ENCODE results near the gene MBOAT1. TPM values are rescaled to one million over a fixed set of nuclear protein-coding genes. Genes with fewer than 3 reads are reported as not detected.

MBOAT1 gene
- total and polyA plus RNA-seq, 5 experiments from 2014 or later: 0.14 to 3.5 (median 0.60) TPM

DNA sequence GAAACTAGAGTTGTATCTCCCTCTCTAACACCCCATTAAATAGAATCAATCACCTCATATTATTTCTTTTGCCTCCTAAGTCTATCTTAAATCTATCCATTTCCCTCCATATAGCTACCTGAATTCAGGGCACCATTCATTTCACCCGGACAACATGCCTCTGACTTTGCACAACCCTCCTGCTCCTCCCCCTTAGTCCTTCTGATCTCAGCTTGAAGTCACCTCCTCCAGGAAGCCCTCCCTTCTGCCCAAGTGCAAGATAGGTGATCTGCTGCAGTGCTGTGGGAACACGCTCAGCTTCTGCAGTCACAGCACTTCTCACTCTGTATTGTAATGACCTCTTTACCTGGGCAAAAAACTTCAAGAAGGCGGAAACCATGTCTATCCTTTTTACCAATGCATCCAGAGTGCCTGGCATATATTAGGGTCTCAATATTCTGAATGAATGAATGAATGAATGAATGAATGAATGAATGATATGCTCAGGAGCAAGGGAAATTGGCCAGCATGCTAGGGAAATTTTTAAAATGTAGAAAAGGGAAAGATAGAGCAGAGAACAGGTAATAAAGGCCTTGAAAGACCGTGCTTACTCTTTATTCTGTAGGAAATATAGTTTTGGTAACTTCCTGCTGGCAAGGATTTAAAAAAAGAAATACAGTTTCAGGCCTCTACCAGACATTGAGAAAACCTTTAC is 41.7 kb downstream of the MBOAT1 start:
- DNase-seq: no peak
- POLR2A ChIA-PET: no interaction called here
- Mint-ChIP-seq H3K4me1 (peaks cover 9 to 28% (median 19%) of the 10 kb centered on the region in 4 donors), H3K9me3 (no peaks in the 10 kb centered on the region), H3K4me3 (no peak overlapping the region), H3K36me3 (peaks cover 0 to 8% (median 4%) of the 10 kb centered on the region in 3 donors), H3K27ac (no peak overlapping the region), H3K27me3 (peaks cover 0 to 3% (median 0%) of the 10 kb centered on the region in 5 donors)
- no peak for ATAC-seq

DNA sequence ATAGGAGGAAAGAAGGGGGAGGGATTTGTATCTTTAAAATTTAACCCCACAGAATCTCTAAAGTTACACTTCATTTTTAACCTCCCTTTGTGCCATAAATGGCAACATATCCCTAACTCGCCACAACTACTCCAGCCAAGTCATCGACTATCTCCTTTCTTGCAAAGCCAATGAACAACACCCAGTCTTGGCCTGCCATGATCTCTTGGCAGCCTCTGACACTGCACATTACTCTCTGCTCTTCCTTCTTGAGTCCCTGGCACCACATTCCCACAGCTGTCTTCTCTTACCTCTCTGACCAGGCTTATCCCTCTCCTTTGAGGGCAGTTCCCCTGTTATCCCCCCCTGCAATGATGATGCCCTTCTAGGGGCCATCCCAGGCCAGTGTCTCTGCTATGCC is 42.5 kb downstream of the MBOAT1 start:
- no peak for DNase-seq
- peaks cover 0 to 8% (median 4%) of the 10 kb centered on the region in 3 donors for H3K36me3 Mint-ChIP-seq
- no peak for ATAC-seq
- H3K4me1 Mint-ChIP-seq: peaks cover 9 to 27% (median 18%) of the 10 kb centered on the region in 4 donors
- no peak overlapping the region for H3K4me3 Mint-ChIP-seq
- H3K27me3 Mint-ChIP-seq: peaks cover 0 to 3% (median 0%) of the 10 kb centered on the region in 5 donors
- POLR2A ChIA-PET: no interaction called here
- H3K27ac Mint-ChIP-seq: no peak overlapping the region
- H3K9me3 Mint-ChIP-seq: no peaks in the 10 kb centered on the region

DNA sequence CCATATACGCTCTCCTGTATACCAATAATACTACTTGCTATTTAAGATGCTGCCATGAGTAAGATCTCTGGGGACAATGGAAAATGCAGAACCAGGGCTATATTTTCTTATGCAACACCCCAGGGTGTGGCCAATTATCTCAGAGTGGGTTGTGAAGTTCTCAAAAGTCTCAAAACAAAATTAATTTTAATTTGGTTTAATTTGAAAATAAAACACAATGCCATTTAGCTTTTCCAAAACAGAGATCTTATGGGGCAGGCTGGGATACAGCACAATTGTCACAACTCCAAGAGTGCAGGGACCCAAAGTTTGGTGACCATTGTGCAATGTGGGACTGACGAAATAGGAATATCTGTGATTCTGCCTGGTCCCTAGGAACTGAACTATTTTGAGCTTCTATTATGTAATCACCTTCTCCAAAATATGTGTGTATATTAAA is 43.1 kb downstream of the MBOAT1 start:
- peaks cover 0 to 8% (median 4%) of the 10 kb centered on the region in 3 donors for H3K36me3 Mint-ChIP-seq
- no peak overlapping the region for H3K27ac Mint-ChIP-seq
- H3K4me1 Mint-ChIP-seq: peaks cover 7 to 21% (median 12%) of the 10 kb centered on the region in 4 donors
- POLR2A ChIA-PET: no interaction called here
- H3K27me3 Mint-ChIP-seq: peaks cover 0 to 3% (median 0%) of the 10 kb centered on the region in 5 donors
- H3K4me3 Mint-ChIP-seq: no peak overlapping the region
- H3K9me3 Mint-ChIP-seq: no peaks in the 10 kb centered on the region
- no peak for ATAC-seq
- no peak for DNase-seq

DNA sequence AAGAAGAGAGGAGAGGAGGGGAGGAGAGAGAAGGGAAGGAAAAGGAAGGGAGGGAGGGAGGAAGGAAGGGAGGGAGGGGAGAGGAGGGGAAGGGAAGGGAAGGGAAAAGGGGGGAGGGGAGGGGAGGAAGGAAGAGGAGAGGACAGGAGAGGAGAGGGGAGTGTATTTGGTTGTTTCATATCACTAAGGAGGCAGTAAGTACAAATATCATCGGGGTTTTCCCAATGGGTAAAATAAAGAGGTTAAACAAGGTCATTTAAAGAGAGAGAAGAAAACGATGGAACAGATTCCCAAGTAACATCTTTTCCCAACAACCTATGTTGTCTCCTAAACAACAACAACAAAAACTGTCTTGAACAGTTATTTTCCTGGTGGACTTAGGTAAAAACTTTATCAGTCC is 43.6 kb downstream of the MBOAT1 start:
- H3K27ac Mint-ChIP-seq: no peak overlapping the region
- DNase-seq (no peak), ATAC-seq (no peak)
- no peak overlapping the region for H3K4me3 Mint-ChIP-seq
- H3K36me3 Mint-ChIP-seq: peaks cover 0 to 8% (median 4%) of the 10 kb centered on the region in 3 donors
- H3K27me3 Mint-ChIP-seq: peaks cover 0 to 3% (median 0%) of the 10 kb centered on the region in 5 donors
- no peaks in the 10 kb centered on the region for H3K9me3 Mint-ChIP-seq
- peaks cover 3 to 16% (median 8%) of the 10 kb centered on the region in 4 donors for H3K4me1 Mint-ChIP-seq
- POLR2A ChIA-PET: no interaction called here

DNA sequence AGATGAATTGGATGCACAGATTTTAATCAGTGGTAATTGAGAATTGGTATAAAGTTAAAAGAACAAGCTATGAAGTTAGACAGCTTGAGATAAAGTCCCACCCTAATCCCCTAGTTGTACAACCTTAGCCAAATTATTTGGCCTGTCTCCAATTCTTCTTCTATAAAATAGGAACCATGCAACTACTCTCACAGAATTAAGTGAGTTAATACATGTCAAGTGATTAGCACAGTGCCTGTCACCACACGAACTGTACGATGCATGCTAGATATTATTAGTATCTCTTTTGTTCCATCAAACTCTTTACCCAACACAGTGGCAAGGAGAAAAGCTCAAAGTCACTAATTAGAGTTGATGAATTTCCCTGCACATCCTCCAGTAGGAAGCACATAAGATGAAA is 44.7 kb downstream of the MBOAT1 start:
- Mint-ChIP-seq H3K4me1 (peaks cover 0 to 6% (median 0%) of the 10 kb centered on the region in 4 donors), H3K4me3 (no peak overlapping the region), H3K36me3 (peaks cover 0 to 8% (median 4%) of the 10 kb centered on the region in 3 donors), H3K27me3 (peaks cover 0 to 3% (median 0%) of the 10 kb centered on the region in 5 donors), H3K9me3 (no peaks in the 10 kb centered on the region), H3K27ac (no peak overlapping the region)
- DNase-seq: no peak
- no peak for ATAC-seq
- POLR2A ChIA-PET: no interaction called here

DNA sequence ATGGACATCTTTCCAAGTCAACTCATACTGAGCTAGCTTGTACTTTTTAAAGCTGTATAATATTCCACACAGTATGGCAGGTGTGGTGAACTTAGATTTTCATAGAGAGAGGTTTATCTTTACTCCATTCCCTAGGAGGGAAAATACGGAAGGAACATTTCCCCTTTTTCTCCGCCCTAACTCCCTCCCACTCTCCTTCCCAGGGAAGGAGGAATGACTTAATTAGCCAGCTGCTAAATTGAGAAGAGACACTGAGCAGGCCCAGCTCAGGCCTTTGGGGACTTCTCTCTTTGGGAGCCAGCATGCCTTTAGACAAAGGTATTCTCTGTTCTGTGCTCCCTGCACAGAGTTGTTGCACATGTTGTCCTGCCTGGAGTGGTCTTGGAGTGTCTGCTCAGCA is 46.1 kb downstream of the MBOAT1 start:
- DNase-seq: no peak
- Mint-ChIP-seq H3K9me3 (no peaks in the 10 kb centered on the region), H3K4me1 (peaks cover 0 to 6% (median 0%) of the 10 kb centered on the region in 4 donors), H3K27ac (no peak overlapping the region), H3K27me3 (no peaks in the 10 kb centered on the region), H3K4me3 (no peak overlapping the region), H3K36me3 (peaks cover 0 to 8% (median 4%) of the 10 kb centered on the region in 3 donors)
- ATAC-seq: no peak
- POLR2A ChIA-PET: no interaction called here

DNA sequence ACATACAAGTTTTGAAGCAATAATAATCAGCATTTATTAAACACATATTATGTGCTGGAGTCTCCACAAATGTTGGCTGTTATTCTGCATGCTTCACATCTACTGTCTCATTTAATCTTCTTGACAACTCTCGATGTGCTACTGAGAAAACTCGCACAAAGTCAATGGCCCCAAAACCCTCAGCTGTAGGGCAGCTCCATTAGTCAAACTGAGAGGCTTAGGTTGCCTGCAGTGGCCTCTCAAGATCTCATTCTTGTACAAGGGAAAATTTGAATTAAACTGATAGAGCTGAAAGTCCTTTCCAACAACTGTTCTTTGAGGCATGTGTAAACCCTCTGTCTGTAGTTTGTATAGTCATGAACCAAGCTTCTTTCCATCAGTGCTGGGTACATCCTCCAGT is 49.8 kb downstream of the MBOAT1 start:
- Mint-ChIP-seq H3K27me3 (no peaks in the 10 kb centered on the region), H3K27ac (no peak overlapping the region), H3K36me3 (peaks cover 0 to 8% (median 4%) of the 10 kb centered on the region in 3 donors), H3K4me1 (no peaks in the 10 kb centered on the region), H3K9me3 (no peaks in the 10 kb centered on the region), H3K4me3 (no peak overlapping the region)
- DNase-seq (no peak), ATAC-seq (no peak)
- POLR2A ChIA-PET: no interaction called here

DNA sequence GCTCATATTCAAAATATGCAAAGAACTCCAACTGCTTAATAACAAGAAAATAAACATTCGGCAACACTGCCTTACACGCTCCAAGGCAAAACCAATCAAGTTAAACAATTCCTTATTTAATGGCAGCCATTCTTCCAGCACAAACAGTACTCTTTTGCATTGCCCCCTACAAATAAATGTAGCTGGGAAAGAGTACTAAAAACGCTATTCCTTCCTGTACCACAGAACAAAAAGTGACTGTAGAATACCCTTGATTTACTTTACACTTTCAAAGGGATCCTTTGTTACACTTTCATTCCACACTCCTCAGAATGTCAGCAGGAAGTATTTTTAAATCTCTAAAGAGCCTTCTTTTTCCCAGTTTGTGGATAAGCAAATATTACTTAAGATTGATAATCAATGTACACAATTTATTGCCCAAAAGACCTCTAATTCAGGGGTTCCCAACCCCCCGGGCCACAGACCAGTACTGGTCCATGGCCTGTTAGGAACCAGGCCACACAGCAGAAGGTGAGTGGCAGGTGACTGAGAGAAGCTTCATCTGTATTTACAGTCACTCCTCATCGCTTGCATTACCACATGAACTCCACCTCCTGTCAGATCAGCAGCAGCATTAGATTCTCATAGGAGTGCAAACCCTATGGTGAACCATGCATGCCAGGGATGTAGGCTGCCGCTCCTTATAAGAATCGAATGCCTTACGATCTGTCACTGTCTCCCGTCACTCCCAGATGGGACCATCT is 51.6 kb downstream of the MBOAT1 start:
- Mint-ChIP-seq H3K27ac (no peak overlapping the region), H3K9me3 (no peaks in the 10 kb centered on the region), H3K27me3 (no peaks in the 10 kb centered on the region), H3K4me1 (no peaks in the 10 kb centered on the region), H3K36me3 (no peaks in the 10 kb centered on the region), H3K4me3 (no peak overlapping the region)
- POLR2A ChIA-PET: no interaction called here
- no peak for ATAC-seq
- DNase-seq: no peak

DNA sequence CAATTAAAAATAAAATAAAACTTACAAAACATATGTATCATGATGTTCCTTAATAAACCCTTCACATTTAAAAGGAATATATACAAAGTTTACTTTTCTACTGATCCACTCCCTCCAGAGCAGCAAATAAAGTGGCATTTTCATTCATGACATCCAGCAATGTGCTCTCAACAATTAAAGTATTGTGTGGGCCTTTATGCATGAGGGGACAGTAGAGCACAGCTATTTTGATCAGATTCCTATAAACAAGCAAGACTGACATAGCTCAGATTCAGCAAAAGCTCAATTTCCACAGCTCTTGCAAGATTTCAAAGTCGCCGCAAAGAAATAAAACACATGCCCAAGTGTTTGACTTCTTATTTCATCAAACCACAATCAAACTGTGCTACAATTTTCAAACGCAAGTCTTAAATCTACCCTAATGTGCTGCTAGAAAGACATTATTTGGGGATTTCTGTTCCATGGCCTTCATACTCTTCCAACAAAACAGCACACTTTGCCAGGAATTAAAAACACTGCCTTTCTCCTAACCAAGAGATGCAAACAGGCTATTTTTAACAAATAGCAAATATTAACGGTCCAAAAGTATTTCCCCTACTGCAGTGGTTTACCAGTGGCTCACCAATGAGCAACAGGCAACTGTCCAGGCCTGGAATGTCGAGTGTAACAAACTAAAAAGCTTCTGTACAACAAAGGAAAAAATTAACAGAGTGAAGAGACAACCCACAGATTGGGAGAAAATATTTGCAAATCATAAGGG is 52.3 kb downstream of the MBOAT1 start:
- Mint-ChIP-seq H3K4me3 (no peak overlapping the region), H3K4me1 (no peaks in the 10 kb centered on the region), H3K36me3 (no peaks in the 10 kb centered on the region), H3K27ac (no peak overlapping the region), H3K27me3 (no peaks in the 10 kb centered on the region), H3K9me3 (no peaks in the 10 kb centered on the region)
- DNase-seq: no peak
- POLR2A ChIA-PET: no interaction called here
- no peak for ATAC-seq

DNA sequence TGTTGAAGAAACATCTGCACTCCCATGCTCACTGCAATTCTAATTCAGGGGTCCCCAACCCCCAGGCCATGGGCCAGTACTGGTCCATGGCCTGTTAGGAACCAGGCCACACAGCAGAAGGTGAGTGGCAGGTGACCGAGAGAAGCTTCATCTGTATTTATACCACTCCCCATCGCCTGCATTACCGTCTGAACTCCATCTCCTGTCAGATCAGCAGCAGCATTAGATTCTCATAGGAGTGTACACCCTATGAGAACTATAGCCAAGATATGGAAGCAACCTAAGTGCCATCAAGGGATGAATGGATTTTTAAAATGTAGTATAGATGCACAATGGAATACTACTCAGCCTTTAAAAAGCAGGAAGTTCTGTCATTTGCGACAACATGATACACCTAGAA is 53.2 kb downstream of the MBOAT1 start:
- Mint-ChIP-seq H3K27ac (no peak overlapping the region), H3K4me1 (no peaks in the 10 kb centered on the region), H3K36me3 (no peaks in the 10 kb centered on the region), H3K27me3 (no peaks in the 10 kb centered on the region), H3K9me3 (no peaks in the 10 kb centered on the region), H3K4me3 (no peak overlapping the region)
- ATAC-seq: no peak
- POLR2A ChIA-PET: no interaction called here
- no peak for DNase-seq

DNA sequence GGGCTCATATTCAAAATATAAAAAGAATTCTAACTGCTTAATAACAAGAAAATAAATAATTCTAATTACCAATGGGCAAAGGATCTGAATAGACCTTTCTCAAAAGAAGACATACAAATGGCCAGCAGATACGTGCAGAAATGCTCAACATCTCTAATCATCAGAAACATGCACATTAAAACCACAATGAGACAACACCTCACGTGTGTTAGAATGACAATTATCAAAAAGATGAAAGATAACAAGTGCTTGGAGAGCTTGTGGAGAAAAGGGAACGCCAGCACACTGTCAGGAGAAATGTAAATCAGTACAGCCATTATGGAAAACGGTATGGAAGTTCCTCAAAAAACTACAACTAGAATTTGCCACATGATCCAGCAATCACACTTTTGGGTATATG is 53.6 kb downstream of the MBOAT1 start:
- Mint-ChIP-seq H3K4me3 (no peak overlapping the region), H3K27ac (no peak overlapping the region), H3K27me3 (no peaks in the 10 kb centered on the region), H3K9me3 (no peaks in the 10 kb centered on the region), H3K4me1 (no peaks in the 10 kb centered on the region), H3K36me3 (no peaks in the 10 kb centered on the region)
- no peak for DNase-seq
- no peak for ATAC-seq
- POLR2A ChIA-PET: no interaction called here

DNA sequence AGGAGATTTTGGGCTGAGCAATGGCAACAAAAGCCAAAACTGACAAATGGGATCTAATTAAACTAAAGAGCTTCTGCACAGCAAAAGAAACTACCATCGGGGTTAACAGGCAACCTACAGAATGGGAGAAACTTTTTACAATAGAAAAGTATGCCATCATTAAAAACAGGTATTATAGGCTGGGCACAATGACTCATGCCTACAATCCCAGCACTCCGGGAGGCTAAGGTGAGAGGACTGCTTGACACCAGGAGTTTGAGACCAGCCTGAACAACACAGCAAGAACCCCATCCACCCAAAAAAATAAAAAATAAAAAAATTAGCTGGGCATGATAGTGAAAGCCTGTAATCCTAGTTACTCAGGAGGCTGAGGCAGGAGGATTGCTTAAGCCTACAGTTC is 55.4 kb downstream of the MBOAT1 start:
- DNase-seq (no peak), ATAC-seq (no peak)
- Mint-ChIP-seq H3K9me3 (no peaks in the 10 kb centered on the region), H3K27ac (no peak overlapping the region), H3K4me1 (no peaks in the 10 kb centered on the region), H3K27me3 (no peaks in the 10 kb centered on the region), H3K36me3 (no peaks in the 10 kb centered on the region), H3K4me3 (no peak overlapping the region)
- POLR2A ChIA-PET: no interaction called here

DNA sequence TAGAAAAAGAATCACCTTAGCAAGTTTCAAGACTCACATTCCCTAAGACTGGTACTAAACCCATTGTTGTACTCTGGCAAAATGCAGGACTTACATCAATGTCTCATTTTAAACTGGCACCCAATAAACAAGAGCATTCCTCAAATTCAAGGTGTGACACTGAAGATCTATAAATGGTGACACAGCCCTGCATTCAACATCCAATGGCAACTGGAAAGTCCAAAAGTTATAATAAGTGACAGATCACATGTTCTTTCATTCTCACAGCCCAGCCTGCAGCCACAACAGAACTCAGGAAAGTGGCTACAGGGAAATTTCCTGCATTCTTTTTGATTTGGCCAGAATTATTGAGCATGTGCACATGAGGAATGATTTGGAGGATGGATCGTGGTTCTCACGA is 57.5 kb downstream of the MBOAT1 start:
- Mint-ChIP-seq H3K36me3 (peaks cover 0 to 10% (median 0%) of the 10 kb centered on the region in 3 donors), H3K27ac (no peak overlapping the region), H3K27me3 (no peaks in the 10 kb centered on the region), H3K4me3 (no peak overlapping the region), H3K9me3 (no peaks in the 10 kb centered on the region), H3K4me1 (no peaks in the 10 kb centered on the region)
- ATAC-seq (no peak), DNase-seq (no peak)
- POLR2A ChIA-PET: no interaction called here
